NB4 (cell line): ENCODE measurements around the gene GNE.

Experiments used
- DNase-seq: peaks from one replicate; pipeline ENCODE4 v3.0.0; 2010; ENCODE audit warnings: low read depth
- H3K4me3 ChIP-seq: one replicate; pipeline ENCODE4 v1.5.1; 2011; ENCODE audit warnings: mild to moderate bottlenecking, low read depth, low read length, moderate library complexity
- MAX ChIP-seq: IDR thresholded peaks from 2 replicates; pipeline ENCODE4 v1.6.1; 2011; ENCODE audit warnings: low read depth, low read length
- MYC ChIP-seq: IDR thresholded peaks from 2 replicates; pipeline ENCODE4 v1.6.1; 2011; ENCODE audit warnings: low read depth, low read length
- POLR2A ChIP-seq: IDR thresholded peaks from 2 replicates; pipeline ENCODE4 v1.6.1; 2011; ENCODE audit warnings: mild to moderate bottlenecking; ENCODE audit not compliant: insufficient read length; ENCODE audit errors: extremely low read depth
- TF ChIP-seq, protein P1 (sequence below): IDR thresholded peaks from one replicate; pipeline ENCODE4 v1.5.1; 2012; ENCODE audit warnings: low read depth, low read length

GNE gene

DNA sequence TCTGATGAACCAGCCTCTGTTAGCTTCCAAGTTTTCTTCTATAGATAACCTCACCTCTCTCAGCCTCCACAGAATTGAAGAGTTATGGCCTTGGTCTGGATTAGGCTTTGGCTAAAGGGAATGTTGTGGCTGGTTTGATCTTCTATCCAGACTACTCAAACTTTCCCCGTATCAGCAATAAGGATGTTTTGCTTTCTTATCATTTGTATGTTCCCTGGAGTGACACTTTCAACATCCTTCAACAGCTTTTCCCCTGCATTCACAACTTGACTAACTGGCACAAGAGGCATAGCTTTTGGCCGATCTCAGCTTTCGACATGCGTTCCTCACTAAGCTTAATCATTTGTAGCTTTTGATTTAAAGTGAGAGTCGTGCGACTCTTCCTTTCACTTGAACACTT lies 28.1 kb upstream of the GNE start:
- TF ChIP-seq MYC (no peak), MAX (no peak), POLR2A (no peak)
- TF ChIP-seq, protein P1, sequence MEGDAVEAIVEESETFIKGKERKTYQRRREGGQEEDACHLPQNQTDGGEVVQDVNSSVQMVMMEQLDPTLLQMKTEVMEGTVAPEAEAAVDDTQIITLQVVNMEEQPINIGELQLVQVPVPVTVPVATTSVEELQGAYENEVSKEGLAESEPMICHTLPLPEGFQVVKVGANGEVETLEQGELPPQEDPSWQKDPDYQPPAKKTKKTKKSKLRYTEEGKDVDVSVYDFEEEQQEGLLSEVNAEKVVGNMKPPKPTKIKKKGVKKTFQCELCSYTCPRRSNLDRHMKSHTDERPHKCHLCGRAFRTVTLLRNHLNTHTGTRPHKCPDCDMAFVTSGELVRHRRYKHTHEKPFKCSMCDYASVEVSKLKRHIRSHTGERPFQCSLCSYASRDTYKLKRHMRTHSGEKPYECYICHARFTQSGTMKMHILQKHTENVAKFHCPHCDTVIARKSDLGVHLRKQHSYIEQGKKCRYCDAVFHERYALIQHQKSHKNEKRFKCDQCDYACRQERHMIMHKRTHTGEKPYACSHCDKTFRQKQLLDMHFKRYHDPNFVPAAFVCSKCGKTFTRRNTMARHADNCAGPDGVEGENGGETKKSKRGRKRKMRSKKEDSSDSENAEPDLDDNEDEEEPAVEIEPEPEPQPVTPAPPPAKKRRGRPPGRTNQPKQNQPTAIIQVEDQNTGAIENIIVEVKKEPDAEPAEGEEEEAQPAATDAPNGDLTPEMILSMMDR: no peak
- H3K4me3 ChIP-seq: no peak overlapping the region
- DNase-seq: no peak

DNA sequence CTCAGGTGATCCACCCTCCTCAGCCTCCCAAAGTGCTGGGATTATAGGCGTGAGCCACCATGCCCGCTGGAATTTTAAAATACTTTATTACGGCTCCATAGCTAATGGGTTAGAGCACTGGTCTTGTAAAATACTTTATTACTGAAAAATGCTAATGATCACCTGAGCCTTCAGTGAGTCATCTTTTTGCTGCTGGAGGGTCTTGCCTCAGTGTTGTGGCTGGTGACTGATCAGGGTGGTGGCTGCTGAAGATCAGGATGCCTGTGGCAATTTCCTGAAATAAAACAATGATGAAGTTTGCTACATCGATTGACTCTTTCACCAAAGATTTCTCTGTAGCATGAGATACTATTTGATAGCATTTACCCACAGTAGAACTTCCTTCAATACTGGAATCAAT lies 26.0 kb upstream of the GNE start:
- peak; percentile 36 for DNase-seq
- H3K4me3 ChIP-seq: no peak overlapping the region
- no peak for TF ChIP-seq MAX
- TF ChIP-seq, protein P1: no peak
- TF ChIP-seq POLR2A: no peak
- no peak for TF ChIP-seq MYC

DNA sequence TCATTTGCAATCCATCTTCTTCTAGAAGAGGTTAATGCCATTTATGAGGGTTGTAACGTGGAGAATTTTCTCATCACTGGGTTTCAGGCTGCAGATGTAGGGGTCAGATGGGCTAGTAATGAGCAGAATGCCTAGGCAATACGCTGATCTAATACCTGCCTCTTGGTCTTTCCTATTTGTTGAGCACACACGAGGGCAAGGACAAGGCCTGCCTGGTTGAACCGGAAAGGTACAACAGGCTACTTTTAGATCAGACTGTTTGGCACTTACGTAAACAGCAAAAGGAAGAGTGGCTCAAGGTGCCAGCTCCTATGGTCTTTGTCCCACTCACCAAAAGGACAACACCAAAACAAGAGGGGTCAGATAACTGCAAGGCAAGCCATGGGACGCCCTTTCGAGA lies 24.0 kb upstream of the GNE start:
- no peak for TF ChIP-seq MYC
- no peak for TF ChIP-seq POLR2A
- TF ChIP-seq, protein P1: no peak
- TF ChIP-seq MAX: no peak
- no peak for DNase-seq
- no peak overlapping the region for H3K4me3 ChIP-seq

GRCh38 chr9:36280989-36281388 lies 22.7 kb upstream of the GNE start:
- H3K4me3 ChIP-seq: no peak overlapping the region
- TF ChIP-seq, protein P1: no peak
- TF ChIP-seq MYC: no peak
- no peak for TF ChIP-seq MAX
- TF ChIP-seq POLR2A: no peak
- no peak for DNase-seq

GRCh38 chr9:36278243-36278642 lies 20.0 kb upstream of the GNE start:
- TF ChIP-seq, protein P1: no peak
- TF ChIP-seq MAX (no peak), MYC (no peak), POLR2A (no peak)
- no peak overlapping the region for H3K4me3 ChIP-seq
- no peak for DNase-seq

DNA sequence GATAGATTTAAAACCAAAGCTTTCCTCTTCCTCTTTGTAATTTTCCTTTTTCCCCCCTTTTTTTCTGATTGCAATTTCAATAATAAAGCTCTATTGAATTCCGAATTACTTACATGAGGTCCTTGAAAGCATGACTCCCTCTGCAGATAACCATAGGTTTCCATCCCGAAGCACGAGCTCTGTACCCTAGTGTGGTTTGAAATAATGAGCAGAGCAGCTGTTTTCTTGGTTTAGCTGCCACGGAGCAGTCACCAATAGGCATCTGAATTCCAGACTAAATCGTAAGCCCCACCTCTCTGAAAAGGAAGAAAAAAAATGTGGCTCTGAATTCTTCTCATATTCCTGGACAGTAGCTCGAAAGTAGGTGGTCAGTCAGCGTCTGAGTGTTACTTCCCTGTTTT lies 18.5 kb upstream of the GNE start:
- H3K4me3 ChIP-seq: no peak overlapping the region
- no peak for TF ChIP-seq MYC
- TF ChIP-seq MAX: no peak
- no peak for TF ChIP-seq POLR2A
- TF ChIP-seq, protein P1: no peak
- no peak for DNase-seq
